Loucy (cell line): ENCODE data around the gene UBA7.
"Not testable (repeated sequence)": the region's sequence is repeated elsewhere in the genome, so short reads cannot be mapped to it uniquely, and the experiment has no call there.

Experiments used
- H2AFZ ChIP-seq: fragments of 200-600 bp; sonication (generic); 2 replicates; pipeline ENCODE4 v1.6.0; 2016; ENCODE audit warnings: antibody characterized with exemption, mild to moderate bottlenecking, low read length, moderate library complexity
- H3F3A ChIP-seq: fragments of 200-600 bp; 2 replicates; pipeline ENCODE4 v1.6.0; 2016; ENCODE audit warnings: antibody characterized with exemption, low read depth, mild to moderate bottlenecking
- H3K27me3 ChIP-seq: fragments of 200-600 bp; sonication (generic); 2 replicates; pipeline ENCODE4 v1.6.1; 2014; ENCODE audit warnings: low read length, mild to moderate bottlenecking; ENCODE audit not compliant: insufficient read depth, poor library complexity, severe bottlenecking
- H3K36me3 ChIP-seq: fragments of 200-600 bp; sonication (generic); 2 replicates; pipeline ENCODE4 v1.6.1; 2016; ENCODE audit warnings: low read length; ENCODE audit not compliant: insufficient read depth
- H3K4me1 ChIP-seq: fragments of 200-600 bp; sonication (generic); 2 replicates; pipeline ENCODE4 v1.5.1; 2014; ENCODE audit warnings: low read length, mild to moderate bottlenecking; ENCODE audit not compliant: insufficient read depth, poor library complexity, severe bottlenecking
- H3K4me2 ChIP-seq: fragments of 200-600 bp; sonication (generic); 2 replicates; pipeline ENCODE4 v1.6.0; 2014; ENCODE audit warnings: antibody characterized with exemption, low read length, low read depth, mild to moderate bottlenecking; ENCODE audit not compliant: poor library complexity, severe bottlenecking
- H3K4me3 ChIP-seq: fragments of 200-600 bp; sonication (generic); 2 replicates; pipeline ENCODE4 v1.5.1; 2014; ENCODE audit warnings: low read length, mild to moderate bottlenecking, mixed read lengths; ENCODE audit not compliant: poor library complexity, severe bottlenecking
- H3K79me2 ChIP-seq: fragments of 200-600 bp; sonication (generic); 2 replicates; pipeline ENCODE4 v1.6.1; 2014; ENCODE audit warnings: low read length; ENCODE audit not compliant: insufficient read depth
- H3K9ac ChIP-seq: fragments of 200-600 bp; sonication (generic); 2 replicates; pipeline ENCODE4 v1.6.0; 2014; ENCODE audit warnings: mild to moderate bottlenecking, low read depth, low read length, moderate library complexity; ENCODE audit not compliant: poor library complexity, severe bottlenecking
- H3K9me2 ChIP-seq: fragments of 200-600 bp; sonication (generic); replicated peaks from 2 replicates; pipeline ENCODE4 v1.6.1; 2016; ENCODE audit warnings: low read depth, low read length, mixed read lengths
- H3K9me3 ChIP-seq: fragments of 200-600 bp; sonication (generic); 2 replicates; pipeline ENCODE4 v1.6.1; 2014; ENCODE audit warnings: mild to moderate bottlenecking, antibody characterized with exemption, low read length, low read depth; ENCODE audit not compliant: insufficient read depth
- H4K20me1 ChIP-seq: fragments of 200-600 bp; sonication (generic); 2 replicates; pipeline ENCODE4 v1.6.0; 2014; ENCODE audit warnings: antibody characterized with exemption, low read length, mild to moderate bottlenecking; ENCODE audit not compliant: insufficient read depth, poor library complexity, severe bottlenecking
- CTCF ChIP-seq: fragments of 200-600 bp; sonication (generic); conservative IDR thresholded peaks from 2 replicates; pipeline ENCODE4 v1.5.1; 2014; ENCODE audit warnings: mild to moderate bottlenecking, antibody characterized with exemption, low read length
- EZH2phosphoT487 ChIP-seq: fragments of 200-600 bp; IDR thresholded peaks from 2 replicates; pipeline ENCODE4 v1.6.1; 2018; ENCODE audit warnings: antibody characterized with exemption, mild to moderate bottlenecking, moderate library complexity, borderline replicate concordance

Gene UBA7

GRCh38 chr3:49787182-49787464 is 26.6 kb downstream of the UBA7 start:
- Histone ChIP-seq H3K4me1 (peaks cover 41% of the 10 kb centered on the region), H3K9me2 (no peaks in the 10 kb centered on the region), H3K36me3 (no peaks in the 10 kb centered on the region), H4K20me1 (no peaks in the 10 kb centered on the region), H3F3A (no peaks in the 10 kb centered on the region), H3K4me3 (peak overlapping the region; percentile 88), H3K27me3 (no peaks in the 10 kb centered on the region), H2AFZ (peak overlapping the region; percentile 87; the same call in 1 of the 2 replicates), H3K9me3 (no peaks in the 10 kb centered on the region), H3K4me2 (peak overlapping the region; percentile 97), H3K9ac (peak overlapping the region; percentile 86), H3K79me2 (peaks cover 49% of the 10 kb centered on the region)
- no peak for TF ChIP-seq EZH2phosphoT487
- no peak for TF ChIP-seq CTCF

- TF ChIP-seq EZH2phosphoT487 (no peak), CTCF (no peak)
- peaks cover 43% of the 10 kb centered on the region for H3K4me1 ChIP-seq
- no peaks in the 10 kb centered on the region for H3K27me3 ChIP-seq
- peaks cover 50% of the 10 kb centered on the region for H3K79me2 ChIP-seq
- no peaks in the 10 kb centered on the region for H3K9me2 ChIP-seq
- peak within 1 kb of the TSS; percentile 88 for H3K4me3 ChIP-seq
- no peaks in the 10 kb centered on the region for H4K20me1 ChIP-seq
- no peaks in the 10 kb centered on the region for H3K9me3 ChIP-seq
- H3K36me3 ChIP-seq = no peaks in the 10 kb centered on the region
- H2AFZ ChIP-seq = peak within 1 kb of the TSS; percentile 87
- H3K9ac ChIP-seq = peak within 1 kb of the TSS; percentile 86
- H3K4me2 ChIP-seq = peak within 1 kb of the TSS; percentile 97
- H3F3A ChIP-seq = no peaks in the 10 kb centered on the region
Measured at GRCh38 chr3:49786357-49787181, 27.2 kb downstream of the UBA7 start, which contains the start of gene IP6K1. IP6K1 (minus strand) TSS chr3:49786542; CDS start chr3:49748040, 38,502 bp downstream.

- H3K4me2 ChIP-seq = peak overlapping the region; percentile 89
- H3K9me3 ChIP-seq = no peaks in the 10 kb centered on the region
- no peaks in the 10 kb centered on the region for H4K20me1 ChIP-seq
- no peaks in the 10 kb centered on the region for H3F3A ChIP-seq
- TF ChIP-seq EZH2phosphoT487 = no peak
- TF ChIP-seq CTCF = no peak
- H3K27me3 ChIP-seq = no peaks in the 10 kb centered on the region
- peaks cover 44% of the 10 kb centered on the region for H3K4me1 ChIP-seq
- no peaks in the 10 kb centered on the region for H3K36me3 ChIP-seq
- H3K4me3 ChIP-seq = peak overlapping the region; percentile 88
- peak overlapping the region; percentile 80 for H3K9ac ChIP-seq
- H3K9me2 ChIP-seq = no peaks in the 10 kb centered on the region
- H3K79me2 ChIP-seq = peaks cover 57% of the 10 kb centered on the region
- H2AFZ ChIP-seq = peak overlapping the region; percentile 59
Measured at GRCh38 chr3:49785565-49786356, 28.0 kb downstream of the UBA7 start.

GRCh38 chr3:49782277-49782676 is 31.5 kb downstream of the UBA7 start:
- peaks cover 44% of the 10 kb centered on the region for H3K4me1 ChIP-seq
- not testable (repeated sequence) for H3K9ac ChIP-seq, H3K4me2 ChIP-seq, H4K20me1 ChIP-seq, H3K9me3 ChIP-seq, H3K36me3 ChIP-seq, H3K27me3 ChIP-seq, H3K4me3 ChIP-seq, H3F3A ChIP-seq, H3K9me2 ChIP-seq, H2AFZ ChIP-seq
- peaks cover 82% of the 10 kb centered on the region for H3K79me2 ChIP-seq
